ENCODE data around the gene STK10.
"Not testable (repeated sequence)": the region's sequence is repeated elsewhere in the genome, so short reads cannot be mapped to it uniquely, and the experiment has no call there.

Gene STK10

DNA sequence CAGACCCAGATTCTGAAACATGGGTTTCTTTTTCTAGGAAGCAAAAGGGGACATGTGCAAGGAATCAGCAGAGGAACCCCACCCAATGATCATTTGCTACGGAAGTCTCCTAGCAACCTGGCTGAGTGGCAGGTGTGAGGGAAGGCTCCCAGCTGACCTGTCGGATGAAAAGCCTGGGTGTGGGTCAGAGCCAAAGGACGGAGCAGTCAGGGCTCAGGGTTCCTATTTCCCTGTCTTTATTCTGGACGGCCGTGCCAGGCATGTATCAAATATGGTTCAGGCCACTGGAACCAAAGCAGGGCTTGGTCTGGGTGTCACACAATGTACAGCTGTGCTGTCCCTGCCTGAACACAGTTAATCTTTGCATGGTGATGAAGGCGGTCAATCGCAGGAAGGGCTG, 20.1 kb downstream of the STK10 start:
- in situ Hi-C loops (cut with HindIII; ENCODE audit: low sequenced_read_pairs): no loop called here

DNA sequence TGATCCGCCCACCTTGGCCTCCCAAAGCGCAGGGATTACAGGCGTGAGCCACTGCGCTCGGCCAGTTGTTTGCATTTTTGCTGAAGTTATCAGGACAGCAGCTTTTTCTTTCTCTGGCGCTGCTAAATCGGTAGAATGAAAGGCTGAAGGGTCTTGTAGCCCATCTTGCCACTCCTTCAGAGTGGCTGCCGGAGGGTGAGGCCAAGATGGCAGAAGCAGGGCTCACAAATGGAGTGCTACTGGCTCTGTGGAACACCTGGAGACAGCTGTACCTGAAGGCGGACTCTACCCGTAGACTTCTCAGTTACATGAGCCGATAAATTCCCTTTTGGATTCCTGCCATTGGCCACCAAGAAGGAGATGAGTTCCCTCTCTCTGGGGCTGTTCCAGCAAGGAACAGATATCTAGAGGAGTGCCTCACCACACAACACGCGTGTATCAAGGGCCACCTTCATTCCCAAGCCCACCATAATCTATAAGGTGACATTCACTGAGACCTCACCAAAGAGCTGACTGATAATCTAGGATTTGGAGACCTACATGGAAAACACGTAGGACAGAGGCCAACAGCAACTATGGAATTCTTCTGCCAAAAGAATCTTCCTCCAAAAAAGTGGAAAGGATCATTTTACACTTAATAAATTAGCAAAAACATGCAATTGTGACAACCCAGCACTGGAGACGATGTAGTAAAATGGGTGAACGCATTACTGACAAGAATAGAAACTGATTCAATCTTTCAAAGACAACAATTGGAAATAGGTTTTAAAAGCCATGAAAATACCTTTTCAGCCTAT, 21.8 kb downstream of the STK10 start:
- in situ Hi-C loops (cut with HindIII; ENCODE audit: low sequenced_read_pairs): no loop called here

DNA sequence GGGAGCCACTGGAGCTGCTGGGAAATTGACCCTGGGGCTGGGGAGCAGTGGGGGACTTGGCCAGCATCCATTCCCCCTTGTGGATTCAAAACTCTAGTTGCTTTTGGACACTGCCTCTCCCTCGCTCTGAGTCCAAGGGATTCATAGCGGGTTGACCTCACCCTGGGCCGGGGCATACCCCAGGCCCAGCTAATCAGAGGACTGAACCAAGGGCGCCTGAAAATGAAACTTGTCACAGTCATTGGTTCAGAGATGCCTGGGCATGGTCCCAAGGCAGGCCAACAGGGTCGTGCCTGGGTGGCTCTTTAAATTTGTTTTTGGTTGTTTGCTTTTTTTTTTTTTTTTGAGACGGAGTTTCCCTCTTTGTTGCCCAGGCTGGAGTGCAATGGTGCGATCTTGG, 22.6 kb downstream of the STK10 start:
- in situ Hi-C loops (cut with HindIII; ENCODE audit: low sequenced_read_pairs): no loop called here

DNA sequence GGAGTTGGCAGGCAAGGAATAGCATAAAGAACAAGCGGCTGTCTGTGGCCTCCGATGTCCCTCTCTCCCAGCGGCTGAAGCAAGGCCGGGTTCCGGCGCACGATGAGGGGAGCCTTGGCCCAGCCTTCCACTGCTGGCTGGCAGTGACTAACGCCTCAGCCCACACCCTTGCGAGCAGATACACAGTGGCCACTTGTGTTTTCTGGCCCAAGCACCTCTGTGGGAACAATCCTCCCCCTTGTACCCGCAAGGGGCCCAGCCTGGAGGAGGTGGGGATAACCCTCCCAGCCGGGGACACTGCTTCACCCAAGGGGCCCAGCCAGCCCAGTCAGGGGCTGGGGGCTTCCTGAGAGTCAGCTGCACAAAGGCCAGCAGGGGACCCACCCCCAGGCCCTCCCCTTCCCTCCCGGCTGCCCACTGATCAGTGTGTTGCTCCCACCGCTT, 23.2 kb downstream of the STK10 start:
- in situ Hi-C loops (cut with HindIII; ENCODE audit: low sequenced_read_pairs): no loop called here

GRCh38 chr5:172163346-172163745, 24.7 kb downstream of the STK10 start:
- in situ Hi-C loops (cut with HindIII; ENCODE audit: low sequenced_read_pairs): no loop called here

DNA sequence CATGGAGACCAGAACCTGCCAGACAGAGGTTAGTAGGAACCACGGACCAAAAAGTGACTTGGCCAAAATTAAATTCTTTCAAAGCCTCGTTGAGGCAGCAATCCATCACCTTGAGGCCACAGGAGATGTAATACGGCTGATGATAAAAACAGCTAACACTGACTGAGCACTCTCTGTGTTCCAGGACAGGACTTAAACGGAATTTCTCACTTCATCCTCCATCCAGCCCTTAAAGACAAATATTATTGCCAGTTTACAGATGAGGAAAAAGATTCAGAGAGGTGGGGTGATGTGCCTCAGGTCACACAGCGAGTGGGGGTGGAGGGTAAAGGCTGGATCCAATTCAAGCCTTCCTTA, 25.1 kb downstream of the STK10 start:
- in situ Hi-C loops (cut with HindIII; ENCODE audit: low sequenced_read_pairs): no loop called here

- in situ Hi-C loops (cut with HindIII; ENCODE audit: low sequenced_read_pairs): no loop called here
Measured at GRCh38 chr5:172162323-172162986, 25.6 kb downstream of the STK10 start.

DNA sequence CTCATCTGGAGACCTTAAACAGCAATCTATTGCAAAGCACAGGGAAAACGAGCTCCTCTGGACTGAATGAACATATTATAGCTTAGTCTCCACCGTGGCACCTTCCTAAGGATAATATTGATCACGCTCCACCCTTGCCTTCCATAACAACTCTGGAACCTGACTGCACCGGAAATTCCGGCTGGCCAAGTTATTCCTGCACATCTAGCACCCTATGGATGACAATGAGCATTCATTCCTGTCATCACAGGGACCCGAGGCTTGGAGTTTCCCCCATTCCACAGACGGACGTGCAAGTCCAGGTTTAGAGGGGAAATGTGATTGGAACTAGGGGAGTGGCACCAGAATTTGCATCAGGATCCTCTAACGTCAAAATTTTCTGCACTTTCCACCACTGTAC, 27.5 kb downstream of the STK10 start:
- in situ Hi-C loops (cut with HindIII; ENCODE audit: low sequenced_read_pairs): no loop called here

- in situ Hi-C loops (cut with HindIII; ENCODE audit: low sequenced_read_pairs): no loop called here
Measured at GRCh38 chr5:172159016-172159415, 29.0 kb downstream of the STK10 start.

DNA sequence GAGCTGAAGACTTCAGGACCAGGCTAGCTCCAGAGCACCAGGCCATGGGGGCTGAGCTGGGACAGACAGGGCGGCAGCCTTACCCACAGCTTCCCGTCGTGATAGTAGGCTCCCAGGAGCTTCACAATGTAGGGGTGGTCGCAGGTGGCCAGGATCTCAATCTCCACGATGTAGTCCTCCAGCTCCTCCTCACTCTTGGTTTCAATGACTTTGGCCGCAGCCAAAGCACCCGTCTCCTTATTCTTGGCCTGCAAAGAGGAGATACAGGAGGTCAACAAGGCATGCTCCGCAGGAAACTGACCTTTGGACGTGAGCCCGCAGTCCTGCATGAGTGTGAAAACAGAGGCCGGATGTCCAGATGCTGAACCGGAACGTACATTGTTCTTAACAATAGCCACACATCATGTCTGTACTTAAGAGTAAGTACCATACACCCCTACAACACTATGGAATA, 31.5 kb downstream of the STK10 start:
- in situ Hi-C loops (cut with HindIII; ENCODE audit: low sequenced_read_pairs): no loop called here

- in situ Hi-C loops (cut with HindIII; ENCODE audit: low sequenced_read_pairs): not testable (repeated sequence)
Measured at GRCh38 chr5:172155101-172155500, 32.9 kb downstream of the STK10 start.

GRCh38 chr5:172153695-172154094, 34.3 kb downstream of the STK10 start:
- in situ Hi-C loops (cut with HindIII; ENCODE audit: low sequenced_read_pairs): no loop called here

DNA sequence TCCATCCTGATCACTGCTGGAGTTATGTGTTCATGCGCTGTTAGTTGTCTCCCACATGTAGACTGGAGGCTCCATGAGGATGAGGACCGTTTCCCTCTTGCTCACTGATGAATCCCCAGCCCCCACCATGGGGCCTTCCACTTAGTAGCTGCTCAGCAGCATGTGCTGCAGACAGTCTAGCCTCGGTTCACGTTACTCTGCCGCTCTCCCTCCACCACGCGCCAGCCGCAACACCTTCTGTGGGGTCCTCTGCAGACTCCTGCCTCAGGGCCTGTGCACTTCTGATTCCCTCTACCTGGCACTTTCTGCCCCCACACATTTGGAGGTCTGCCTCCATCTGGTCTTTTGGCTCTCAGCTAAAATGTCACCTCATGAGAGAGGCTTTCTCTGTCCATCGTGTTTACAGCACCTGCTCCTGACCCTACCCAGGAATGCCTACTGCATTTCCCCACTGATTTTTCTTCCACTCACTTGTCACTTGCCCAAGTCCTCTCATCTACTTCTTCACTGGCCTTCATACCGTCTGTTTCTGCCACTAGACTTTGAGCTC, 36.3 kb downstream of the STK10 start:
- in situ Hi-C loops (cut with HindIII; ENCODE audit: low sequenced_read_pairs): no loop called here

DNA sequence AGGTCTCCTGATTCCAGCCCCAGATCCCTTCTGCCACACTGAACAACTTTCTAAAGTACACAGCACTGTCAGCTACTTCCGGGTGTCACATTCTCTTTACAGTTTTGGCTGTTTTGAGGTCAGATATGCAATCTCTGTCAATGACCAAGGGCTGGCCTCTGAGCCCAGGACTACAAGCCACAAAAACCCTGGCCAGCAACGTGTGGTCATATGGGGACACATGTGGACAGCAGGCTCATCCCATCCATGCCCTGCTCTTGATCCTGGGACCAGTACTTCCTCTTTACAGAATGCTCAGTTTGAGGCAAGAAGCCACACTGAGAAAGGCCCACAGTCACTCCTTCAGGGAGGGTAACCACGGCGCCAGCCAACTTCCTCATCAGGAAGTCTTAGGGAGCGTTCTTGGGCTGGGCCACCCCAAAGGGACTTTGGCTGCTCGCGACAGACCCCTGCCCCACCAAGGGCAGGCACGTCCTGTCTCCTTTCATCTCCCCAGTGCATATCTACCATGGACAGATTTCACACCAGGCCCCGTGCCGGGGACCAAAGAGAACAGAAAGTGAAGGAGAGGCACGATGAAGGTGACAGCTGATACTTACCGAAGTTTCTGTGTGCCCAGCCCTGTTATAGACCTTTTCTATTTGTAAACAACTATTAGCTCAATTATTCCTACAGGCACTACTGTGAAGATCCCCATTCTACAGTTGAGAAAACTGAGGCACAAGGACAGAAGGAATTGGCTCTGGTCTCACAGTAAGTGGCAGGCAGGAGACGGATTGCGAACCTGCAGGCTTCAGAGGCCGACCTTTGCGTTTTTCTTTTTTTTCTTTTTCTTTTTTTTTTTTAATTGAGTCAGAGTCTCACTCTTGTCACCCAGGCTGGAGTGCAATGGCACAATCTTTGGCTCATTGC, 37.3 kb downstream of the STK10 start:
- in situ Hi-C loops (cut with HindIII; ENCODE audit: low sequenced_read_pairs): no loop called here

GRCh38 chr5:172149481-172149880, 38.5 kb downstream of the STK10 start:
- in situ Hi-C loops (cut with HindIII; ENCODE audit: low sequenced_read_pairs): not testable (repeated sequence)

- in situ Hi-C loops (cut with HindIII; ENCODE audit: low sequenced_read_pairs): no loop called here
Measured at GRCh38 chr5:172149073-172149472, 39.0 kb downstream of the STK10 start.

DNA sequence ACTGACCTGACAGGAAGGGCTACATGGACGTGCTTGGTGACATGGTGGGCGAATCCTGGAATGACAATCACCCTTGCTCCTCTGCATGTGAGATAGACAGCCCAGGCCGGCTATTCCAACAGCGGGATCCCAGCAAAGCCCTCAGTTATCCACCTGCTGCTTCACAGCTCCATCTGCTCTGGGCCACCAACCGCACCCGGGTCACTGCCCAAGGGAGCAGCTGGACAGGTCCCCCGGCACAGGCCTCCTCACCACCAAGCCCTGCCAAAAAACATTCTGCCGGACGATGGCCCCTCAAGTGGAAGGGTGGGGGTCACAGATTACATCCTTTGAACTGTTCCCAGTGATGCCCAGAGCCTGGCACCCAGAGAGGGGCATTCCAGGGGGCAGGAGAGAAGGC, 39.6 kb downstream of the STK10 start:
- in situ Hi-C loops (cut with HindIII; ENCODE audit: low sequenced_read_pairs): no loop called here

- in situ Hi-C loops (cut with HindIII; ENCODE audit: low sequenced_read_pairs): no loop called here
Measured at GRCh38 chr5:172147857-172148256, 40.2 kb downstream of the STK10 start.

- in situ Hi-C loops (cut with HindIII; ENCODE audit: low sequenced_read_pairs): no loop called here
Measured at GRCh38 chr5:172146748-172147092, 41.3 kb downstream of the STK10 start.

DNA sequence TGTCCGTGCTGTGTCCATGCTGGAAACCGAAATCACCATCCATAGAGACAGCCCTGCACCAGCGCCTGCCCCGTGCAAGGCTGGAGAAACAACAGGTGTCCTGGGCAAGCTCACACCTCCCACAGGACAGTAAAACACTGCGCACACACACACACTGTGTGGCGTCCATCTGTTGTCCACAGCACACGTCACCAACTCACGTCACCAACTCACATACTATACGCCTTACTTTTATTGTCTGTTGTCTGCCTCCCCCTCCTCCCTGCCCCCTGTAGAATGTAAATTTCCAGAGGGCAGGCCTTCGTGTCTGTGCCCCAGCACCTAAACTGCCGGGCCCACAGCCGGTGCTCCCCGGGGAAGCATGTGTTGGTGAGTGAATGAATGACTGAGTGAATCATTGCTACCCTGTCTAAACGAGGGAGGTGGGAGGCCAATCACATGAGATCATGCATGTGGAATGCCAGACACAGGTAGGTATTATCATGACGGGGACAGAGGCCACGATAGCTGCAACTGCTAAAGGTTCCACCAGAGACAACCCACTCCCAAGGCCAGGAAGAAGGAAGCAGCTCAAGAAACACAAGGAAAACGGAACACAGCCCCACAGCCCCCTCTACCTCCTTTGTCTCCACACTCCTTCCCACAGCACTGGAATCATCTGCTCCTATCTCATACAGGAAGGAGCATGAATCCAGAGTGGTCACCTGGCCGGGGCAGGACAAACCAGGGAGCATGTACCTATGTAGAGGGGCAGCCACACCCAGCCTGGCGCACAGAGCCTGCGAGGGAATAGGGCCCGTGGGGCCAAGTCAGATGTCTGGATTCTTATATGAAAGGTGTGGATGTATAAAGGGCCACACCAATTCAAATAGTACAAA, 41.9 kb downstream of the STK10 start:
- in situ Hi-C loops (cut with HindIII; ENCODE audit: low sequenced_read_pairs): no loop called here

All from endothelial cell of hepatic sinusoid (primary cell).